ENCODE results near the gene ANGPT4.
A peak's percentile ranks its signal among the peaks of the same experiment; 100 is the strongest.
"Not testable (repeated sequence)": the region's sequence is repeated elsewhere in the genome, so short reads cannot be mapped to it uniquely, and the experiment has no call there.

The ANGPT4 gene

GRCh38 chr20:904039-904545, 12.0 kb downstream of the ANGPT4 start:
- no peak for DNase-seq

DNA sequence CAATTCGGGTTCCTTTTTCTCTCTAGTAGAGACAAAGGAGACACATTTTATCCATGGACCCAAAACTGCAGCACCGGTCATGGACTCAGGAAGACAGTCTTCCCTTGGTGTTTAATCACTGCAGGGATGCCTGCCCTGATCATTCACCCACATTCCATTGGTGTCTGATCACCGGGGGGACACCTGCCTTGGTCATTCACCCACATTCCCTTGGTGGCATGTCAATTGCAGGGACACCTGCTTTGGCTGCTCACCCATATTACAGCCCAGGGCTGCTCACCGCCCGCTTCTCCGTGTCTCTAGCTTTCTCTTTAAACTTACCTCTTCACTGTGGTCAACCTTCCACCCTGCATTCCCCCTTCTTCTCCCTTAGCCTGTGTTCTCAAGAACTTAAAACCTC, 18.7 kb downstream of the ANGPT4 start:
- DNase-seq, result not testable (repeated sequence)

- no peak for DNase-seq
Measured at GRCh38 chr20:896501-897025, 19.6 kb downstream of the ANGPT4 start.

GRCh38 chr20:892371-892770, 23.8 kb downstream of the ANGPT4 start:
- not testable (repeated sequence) for DNase-seq

DNA sequence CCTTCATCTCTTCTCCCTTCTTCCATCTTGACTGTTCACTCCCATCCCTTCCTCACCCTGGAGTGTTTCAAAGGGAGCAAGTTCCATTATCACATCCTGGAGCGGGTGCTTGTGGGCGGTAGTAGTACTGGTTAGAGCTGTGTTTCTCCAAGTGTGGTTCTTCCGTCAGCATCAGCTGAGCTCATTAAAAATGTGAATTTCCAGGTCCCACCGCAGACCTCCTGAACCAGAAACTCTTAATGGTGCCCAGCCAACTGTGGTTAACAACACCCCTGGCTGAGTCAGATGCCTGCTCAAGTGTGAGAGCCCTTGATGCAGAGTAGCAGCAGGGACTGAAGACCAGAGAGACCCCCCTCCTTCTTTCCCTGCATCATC, 24.4 kb downstream of the ANGPT4 start:
- DNase-seq, result no peak

GRCh38 chr20:891058-891705, 25.0 kb downstream of the ANGPT4 start:
- no peak for DNase-seq

- no peak for DNase-seq
Measured at GRCh38 chr20:890666-891057, 25.5 kb downstream of the ANGPT4 start.

- DNase-seq, result no peak
Measured at GRCh38 chr20:889932-890463, 26.1 kb downstream of the ANGPT4 start.

GRCh38 chr20:889106-889505, 27.0 kb downstream of the ANGPT4 start:
- no peak for DNase-seq

GRCh38 chr20:888057-888456, 28.1 kb downstream of the ANGPT4 start:
- no peak for DNase-seq

- no peak for DNase-seq
Measured at GRCh38 chr20:887137-887536, 29.0 kb downstream of the ANGPT4 start.

DNA sequence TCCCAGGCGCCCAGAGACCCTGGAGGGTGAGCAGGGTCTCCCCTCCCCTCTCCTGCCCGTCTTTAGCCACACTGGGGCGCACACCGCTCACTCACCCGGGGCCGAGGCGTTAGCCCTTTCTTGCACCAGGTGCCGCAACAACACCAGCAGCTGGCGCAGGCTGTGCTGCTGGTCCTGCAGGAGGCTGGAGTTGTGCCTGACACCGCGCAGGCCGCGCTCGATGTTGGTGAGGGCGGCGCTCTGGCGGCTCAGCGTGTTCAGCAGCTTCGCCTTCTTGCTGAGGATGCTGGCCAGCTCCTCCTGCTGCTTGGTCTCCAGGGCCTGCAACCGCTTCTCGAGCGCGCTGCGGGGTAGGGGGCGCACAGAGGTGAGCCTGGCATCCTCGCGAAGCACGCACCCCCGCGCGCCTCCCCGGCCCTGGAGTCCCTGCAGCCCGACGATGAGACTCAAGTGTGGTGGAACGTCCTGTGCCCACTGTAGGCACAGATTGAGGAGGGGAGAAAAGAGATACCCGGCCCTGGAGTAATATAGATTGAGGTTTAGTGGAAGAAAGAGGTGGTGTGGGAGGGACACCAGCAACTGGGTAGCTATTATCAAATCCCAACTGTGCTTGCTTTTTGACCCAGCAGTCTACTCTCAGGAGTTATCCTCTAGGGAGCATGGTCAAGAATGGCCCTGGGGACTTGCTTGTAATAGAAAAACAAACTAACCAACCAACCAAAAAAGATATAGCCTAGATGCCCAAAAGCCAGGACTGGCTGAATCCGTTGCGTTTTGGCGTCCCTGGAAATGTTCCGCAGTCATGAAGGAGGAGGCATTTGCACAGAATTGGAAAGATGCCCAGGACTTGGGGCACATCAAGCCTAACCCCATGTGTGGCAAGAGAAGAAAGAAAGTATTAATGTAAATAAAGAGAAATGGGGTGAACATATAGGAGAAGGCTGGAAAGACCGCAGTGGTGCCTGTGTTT, 30.9 kb downstream of the ANGPT4 start:
- DNase-seq, result peak; percentile 14

DNA sequence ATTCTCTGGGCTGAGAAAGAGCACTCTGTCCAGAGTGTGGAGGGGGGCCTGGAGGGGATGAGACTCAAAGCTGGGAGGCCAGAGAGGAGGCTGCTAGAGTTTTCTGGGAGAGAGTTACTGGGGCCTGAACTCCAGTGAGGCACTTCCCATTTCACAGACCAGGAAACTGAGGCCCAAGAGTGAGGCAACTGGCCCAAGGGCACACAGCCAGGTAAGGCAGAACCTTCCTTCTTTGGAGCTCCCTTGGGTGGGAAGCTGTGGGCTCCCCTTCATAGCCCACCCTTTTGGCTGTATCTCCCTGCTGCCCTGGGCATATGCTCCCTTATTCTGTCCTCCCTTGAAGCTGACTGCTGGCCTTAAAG, 34.4 kb downstream of the ANGPT4 start:
- DNase-seq, result no peak

- DNase-seq, result peak; percentile 44
Measured at GRCh38 chr20:881051-881782, 34.9 kb downstream of the ANGPT4 start.

- no peak for DNase-seq
Measured at GRCh38 chr20:879626-880025, 36.5 kb downstream of the ANGPT4 start.

- peak; percentile 36 for DNase-seq
Measured at GRCh38 chr20:878511-879307, 37.4 kb downstream of the ANGPT4 start.

- DNase-seq, result no peak
Measured at GRCh38 chr20:877814-878213, 38.3 kb downstream of the ANGPT4 start.

- DNase-seq, result no peak
Measured at GRCh38 chr20:875115-875514, 41.0 kb downstream of the ANGPT4 start.

DNA sequence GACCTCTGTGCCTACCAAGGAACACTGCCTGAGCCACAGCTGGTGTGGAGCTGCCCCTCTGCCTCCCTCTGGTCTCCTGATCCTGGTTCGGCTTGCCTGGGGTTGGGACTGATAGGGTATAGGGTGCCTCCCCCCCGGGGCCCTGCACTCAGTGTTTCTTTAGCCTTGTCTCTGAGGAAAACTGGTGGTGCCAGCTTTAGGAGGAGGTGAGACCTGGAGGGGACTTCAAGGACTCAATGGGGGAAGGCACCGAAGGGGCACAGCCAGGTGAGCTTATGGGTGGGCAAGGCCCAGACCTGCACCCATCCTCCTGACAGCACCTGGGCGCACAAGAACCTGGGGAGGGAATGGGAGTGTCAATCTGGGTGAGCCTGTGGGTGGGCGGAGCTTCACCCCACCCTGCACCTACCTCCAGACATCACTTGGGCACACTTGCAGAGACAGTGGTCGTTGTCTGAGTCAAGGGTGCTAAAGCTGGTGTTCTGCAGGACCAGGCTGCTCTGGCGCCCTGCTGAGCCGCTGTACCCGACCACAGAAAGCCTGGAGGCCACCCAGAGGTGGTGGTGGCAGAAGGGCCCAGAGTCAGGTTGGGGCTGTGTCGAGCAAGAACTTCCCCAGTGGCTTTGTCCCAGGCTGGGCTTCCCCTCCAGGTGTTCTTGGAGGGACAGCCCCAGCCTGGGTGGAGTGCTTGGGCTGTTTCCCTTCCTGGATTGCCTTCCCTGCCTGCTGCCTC, 42.1 kb downstream of the ANGPT4 start:
- no peak for DNase-seq

- DNase-seq, result no peak
Measured at GRCh38 chr20:872855-873520, 43.1 kb downstream of the ANGPT4 start.

DNA sequence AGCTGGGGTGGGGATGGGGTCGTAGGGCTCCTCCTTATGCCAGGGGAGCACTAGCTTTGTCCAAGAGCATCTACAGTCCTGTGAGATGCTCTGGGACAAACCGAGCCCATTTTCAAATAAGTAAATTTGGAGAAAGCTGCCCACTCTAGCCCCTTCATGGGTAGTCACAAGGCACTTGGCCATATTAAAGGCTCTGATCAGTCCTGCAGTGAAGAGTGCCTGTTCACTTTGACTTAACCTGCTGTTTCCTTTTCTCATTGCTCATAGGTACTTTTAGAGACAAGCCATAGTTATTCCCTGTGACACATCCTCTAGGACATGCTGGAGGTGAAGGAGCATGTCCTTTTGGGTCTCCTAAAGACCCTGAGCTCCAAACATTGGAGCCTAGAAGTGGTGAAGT, 44.2 kb downstream of the ANGPT4 start:
- DNase-seq, result no peak

Measured in activated CD4-positive, alpha-beta T cell treated with anti-CD3 and anti-CD28 coated beads for 48 hours (primary cell).